ENCODE data around the gene VWA1.
"Not testable (repeated sequence)": the region's sequence is repeated elsewhere in the genome, so short reads cannot be mapped to it uniquely, and the experiment has no call there.

The VWA1 gene

DNA sequence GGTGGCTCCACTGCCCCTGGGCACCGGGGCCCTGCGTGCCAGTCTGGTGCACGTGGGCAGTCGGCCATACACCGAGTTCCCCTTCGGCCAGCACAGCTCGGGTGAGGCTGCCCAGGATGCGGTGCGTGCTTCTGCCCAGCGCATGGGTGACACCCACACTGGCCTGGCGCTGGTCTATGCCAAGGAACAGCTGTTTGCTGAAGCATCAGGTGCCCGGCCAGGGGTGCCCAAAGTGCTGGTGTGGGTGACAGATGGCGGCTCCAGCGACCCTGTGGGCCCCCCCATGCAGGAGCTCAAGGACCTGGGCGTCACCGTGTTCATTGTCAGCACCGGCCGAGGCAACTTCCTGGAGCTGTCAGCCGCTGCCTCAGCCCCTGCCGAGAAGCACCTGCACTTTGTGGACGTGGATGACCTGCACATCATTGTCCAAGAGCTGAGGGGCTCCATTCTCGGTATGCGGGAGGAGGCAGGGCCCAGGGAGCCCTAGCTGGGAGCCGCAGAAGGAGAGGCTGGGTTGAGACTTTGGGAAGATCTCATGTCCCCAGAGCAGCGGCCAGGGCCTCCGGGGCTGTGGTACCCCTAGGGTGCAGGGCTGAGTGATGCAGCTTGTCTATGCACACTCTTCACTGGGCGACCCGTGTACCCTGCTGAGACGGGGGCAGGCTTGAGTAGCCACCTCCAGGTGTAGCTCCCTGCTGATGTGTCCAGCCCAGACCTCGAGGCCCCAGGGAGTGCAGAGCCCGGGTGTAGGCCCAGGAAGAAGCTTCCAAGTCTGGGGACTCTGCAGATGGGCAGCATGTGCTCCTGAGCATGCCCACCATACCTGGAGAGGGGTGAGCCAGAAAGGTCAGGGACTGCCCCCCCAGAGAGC lies 1.8 kb downstream of the VWA1 start:
- no peak for DNase-seq (ENCODE audit: low spot score)

DNA sequence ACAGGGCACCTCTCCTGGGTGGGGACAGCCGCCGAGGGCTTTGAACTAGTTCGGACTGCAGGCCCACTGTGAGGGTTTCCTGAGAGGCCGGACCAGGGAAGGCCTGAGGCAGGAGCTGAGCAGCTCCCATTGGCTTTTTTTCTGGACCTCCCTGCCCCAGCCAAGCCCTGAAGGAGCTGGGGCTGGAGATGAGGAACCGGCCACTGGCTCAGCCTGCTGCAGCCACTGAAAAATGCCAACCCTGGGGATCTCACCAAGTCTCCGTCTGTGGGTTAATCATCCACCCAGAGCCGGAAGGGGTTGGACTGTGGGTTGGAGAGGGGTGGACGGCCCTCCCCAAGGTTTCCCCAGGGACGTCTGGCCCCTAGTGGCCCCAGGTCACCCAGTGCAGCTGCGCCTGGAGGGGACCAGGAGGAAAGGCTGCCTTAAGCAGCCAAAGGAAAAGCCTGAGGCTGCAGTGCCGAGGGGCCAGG lies 2.5 kb downstream of the VWA1 start:
- no peak for DNase-seq (ENCODE audit: low spot score)

DNA sequence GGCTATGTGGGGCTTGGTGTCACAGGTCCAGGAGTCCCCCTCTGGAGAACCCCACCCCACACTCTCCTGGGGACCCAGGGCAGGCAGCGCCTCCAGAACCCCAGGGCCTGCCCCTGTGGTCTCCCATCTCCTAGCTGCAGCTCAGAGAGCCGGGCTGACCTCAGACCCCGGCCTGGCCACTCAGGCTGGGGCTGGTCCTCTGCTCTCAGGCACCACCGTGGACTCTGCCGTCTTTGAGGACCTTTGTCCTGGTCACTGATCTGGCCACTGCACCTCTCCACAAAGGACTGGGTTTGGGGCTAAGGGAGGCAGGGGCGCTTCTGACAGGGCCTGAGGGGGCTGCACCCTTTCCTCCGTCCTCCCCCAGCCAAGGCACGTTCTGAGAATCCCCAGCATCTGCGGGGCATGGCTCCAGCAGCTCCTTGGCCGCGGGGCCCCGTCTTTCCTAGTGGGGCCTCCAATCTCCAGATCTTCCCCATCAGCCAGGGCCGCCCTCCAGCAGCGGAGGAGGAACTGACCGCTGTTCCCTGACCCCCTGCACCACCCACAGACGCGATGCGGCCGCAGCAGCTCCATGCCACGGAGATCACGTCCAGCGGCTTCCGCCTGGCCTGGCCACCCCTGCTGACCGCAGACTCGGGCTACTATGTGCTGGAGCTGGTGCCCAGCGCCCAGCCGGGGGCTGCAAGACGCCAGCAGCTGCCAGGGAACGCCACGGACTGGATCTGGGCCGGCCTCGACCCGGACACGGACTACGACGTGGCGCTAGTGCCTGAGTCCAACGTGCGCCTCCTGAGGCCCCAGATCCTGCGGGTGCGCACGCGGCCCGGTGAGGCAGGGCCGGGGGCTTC lies 3.3 kb downstream of the VWA1 start:
- no peak for DNase-seq (ENCODE audit: low spot score)

DNA sequence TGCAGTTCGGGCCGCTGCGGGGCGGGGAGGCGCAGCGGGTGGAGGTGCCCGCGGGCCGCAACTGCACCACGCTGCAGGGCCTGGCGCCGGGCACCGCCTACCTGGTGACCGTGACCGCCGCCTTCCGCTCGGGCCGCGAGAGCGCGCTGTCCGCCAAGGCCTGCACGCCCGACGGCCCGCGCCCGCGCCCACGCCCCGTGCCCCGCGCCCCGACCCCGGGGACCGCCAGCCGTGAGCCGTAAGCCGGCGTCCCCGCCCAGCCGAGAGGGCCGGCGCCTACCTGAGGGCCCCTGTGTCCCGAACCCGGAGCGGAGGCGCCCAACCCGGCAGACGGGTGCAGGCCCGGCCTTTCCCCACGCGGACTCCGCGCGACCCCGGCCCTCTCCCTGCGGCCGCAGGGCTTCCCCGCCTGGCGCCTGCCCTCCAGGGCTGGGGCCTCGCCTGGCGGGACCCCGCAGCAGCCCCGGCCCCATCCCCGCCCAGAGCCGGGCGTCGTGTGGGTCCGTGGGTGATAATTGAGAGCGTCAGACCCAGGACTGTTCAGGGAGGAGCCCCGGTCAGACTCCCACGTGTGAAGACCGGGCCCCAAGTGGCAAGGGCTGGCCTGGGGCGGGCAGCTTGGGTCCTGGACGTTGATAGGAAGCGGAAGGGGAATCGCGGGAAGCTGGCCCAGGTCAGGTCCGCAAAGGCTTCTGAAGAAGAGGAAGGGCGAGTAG lies 4.2 kb downstream of the VWA1 start:
- DNase-seq (ENCODE audit: low spot score): no peak

DNA sequence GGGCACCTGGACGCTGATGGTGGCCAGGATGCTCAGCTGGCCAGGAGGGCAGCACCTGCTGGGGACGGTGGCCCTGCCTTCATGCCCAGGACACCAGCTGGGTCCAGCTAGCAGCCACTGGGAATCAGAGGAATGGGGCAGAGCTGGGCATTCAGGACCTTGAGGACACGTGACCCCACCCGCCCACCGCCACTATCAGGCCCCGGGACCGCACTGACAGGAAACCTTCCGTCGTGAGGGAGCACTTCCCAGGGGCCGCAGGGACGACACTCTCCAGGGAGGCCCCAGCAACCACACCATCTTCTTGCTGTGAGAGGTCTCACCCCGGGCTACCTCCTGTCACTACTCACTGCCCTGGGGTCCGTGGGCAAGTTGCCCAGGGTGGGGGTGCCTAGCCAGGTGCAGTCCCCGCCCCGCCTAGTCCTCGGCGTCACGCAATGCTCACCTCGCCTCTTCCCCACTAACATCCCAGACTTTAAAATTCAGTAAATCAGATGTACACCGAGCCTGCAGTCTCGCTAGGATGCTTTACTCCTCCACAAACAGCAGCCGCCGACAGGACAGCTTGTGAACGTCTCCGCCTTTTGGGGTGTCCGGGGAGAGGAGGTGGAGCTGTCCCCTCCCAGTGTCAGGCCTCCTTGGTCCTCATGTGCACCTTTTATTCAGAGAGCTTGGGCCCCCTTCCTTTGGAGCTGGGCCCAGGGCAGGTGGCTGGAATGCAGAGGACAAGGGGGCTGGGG lies 4.9 kb downstream of the VWA1 start:
- DNase-seq (ENCODE audit: low spot score): no peak

DNA sequence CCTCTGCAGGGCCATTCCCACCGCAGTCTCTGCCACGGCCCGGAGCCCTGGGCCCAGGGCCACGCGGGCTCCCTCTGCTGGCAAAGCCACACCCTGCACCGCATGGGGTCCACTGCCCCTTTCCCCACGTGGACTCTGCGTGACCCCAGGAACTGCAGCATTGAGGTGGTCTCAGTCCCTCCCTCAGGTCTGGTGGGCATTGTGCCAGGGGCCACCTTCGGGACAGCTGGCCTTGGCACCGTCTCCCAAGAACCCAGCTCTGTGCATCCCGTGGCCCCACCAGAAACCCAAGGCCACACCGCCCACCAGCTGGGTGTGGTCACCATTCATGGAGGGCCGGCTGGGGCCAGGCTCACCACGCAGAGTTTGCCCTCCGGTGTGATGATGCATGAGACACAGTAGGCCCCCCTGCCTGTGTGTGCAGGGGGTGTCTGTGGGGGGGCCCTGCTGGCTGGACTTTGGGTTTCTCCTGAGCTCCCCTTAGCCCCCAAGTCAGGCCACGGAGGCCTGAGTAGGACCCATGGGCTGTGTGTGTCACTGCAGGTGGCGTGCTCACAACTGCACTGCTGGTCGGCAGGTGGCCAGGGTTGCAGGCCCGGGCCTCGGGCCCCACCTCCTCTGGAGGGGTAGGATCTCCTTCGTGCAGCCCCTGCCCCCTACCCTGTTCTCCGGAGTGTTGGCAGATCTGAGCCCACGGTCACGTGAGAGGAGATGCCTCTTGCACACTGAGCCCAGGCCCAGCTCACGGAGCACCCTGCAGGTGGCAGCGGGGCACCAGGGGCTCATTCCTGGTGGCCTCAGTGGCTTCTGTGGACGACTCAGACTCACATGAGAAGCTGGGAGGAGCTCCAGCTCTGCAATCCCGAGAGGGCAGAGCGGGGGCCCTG lies 5.8 kb downstream of the VWA1 start:
- peak; percentile 48 for DNase-seq (ENCODE audit: low spot score)

DNA sequence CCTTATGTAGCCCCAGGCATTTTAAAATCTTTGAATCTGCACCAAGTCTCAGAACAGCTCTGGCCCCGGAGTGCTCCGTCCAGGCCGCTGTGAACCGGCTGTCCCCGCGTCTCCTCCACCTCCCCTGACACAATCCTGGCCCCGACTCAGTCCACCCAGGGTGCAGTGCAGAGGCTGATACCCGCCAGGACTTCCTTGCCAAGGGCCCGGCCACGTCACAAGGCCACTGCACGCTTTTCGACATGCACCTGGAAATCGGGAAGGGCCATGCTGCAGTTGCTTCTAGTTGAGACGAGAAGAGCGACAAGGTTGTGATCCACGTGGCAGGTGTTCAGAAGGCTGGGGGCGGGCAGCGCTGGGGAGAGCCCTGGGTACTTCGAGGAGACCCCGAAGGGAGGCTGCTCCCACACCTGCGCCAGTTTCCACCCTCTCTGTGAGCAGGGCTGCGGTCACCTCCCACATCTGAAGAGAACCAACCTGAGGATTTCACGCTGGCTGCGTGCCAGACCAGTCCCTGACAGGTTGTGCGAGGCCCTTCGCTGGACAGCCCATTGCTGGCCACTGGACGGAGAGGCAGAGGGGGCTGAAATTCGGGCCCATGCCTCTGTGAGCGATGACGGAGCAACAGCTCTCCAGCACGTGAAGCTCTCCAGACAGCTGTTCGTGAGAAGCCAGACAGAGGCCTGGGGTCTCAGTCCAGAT lies 6.7 kb downstream of the VWA1 start:
- DNase-seq (ENCODE audit: low spot score): no peak

DNA sequence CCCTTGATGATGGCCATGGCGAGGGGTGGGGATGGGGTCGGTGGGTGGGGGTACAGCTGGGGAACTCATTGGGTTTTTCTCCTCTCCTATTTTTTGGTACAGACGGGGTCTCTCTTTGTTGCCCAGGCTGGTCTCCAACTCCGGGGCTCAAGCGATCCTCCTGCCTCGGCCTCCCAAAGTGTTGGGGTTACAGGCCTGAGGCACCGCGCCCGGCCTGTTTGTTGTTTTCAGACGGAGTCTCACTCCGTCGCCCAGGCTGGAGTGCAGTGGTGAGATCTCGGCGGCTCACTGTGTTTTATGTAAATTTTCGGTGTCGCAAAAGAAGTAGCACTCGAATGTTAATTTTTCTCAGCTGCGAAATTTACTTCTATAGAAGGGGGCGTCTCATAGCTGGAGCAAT lies 11.1 kb downstream of the VWA1 start:
- DNase-seq (ENCODE audit: low spot score): not testable (repeated sequence)

DNA sequence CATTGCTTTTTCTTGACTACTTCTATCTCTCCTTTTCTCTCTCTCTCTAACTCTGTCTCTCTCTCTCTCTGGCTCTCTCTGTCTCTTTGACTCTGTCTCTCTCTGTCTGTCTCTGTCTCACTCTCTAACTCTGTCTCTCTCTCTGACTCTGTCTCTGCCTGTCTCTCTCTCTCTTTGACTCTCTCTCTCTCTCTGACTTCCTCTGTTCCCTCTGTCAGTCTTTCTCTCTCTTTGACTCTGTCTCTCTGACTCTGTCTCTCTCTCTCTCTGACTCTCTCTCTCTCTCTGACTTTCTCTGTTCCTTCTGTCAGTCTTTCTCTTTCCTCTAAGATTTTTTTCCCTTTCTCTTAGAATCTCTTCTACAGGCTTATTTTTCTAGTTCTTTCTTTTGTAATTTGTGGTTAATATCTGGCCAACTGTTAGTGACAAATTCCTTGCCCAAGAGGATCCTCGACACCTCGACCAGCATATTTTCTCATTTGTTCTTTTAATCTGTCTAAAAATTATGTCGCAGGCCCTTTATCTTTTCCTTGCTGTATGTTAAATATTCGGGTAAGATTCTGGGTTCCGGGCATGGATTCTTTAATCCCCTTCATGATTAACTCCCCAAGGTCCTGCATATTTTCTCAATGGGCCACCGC lies 13.7 kb downstream of the VWA1 start, which contains the start of gene ATAD3C:
Gene ATAD3C (plus strand): TSS at position 591 of the 641 bp plus-strand sequence. CDS start 995 bp downstream, outside the sequence.
- no peak for DNase-seq (ENCODE audit: low spot score)

DNA sequence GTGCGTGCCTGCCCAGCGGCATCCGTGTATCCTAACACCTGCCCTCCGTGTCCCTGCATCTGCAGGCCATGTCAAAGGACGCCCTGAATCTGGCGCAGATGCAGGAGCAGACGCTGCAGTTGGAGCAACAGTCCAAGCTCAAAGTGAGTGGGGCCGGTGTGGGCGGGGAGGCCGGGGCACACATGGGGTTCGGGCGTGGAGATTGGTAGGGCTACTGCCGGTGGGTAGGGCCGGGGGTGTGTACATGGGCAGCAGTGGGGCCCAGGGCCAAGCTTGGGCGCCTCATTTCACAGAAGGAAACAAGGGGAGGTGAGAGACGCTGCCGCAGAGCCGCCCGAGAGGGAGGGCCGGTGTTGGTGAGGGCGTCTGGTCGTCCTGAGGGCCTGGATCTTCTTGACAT lies 15.1 kb downstream of the VWA1 start:
- DNase-seq (ENCODE audit: low spot score): not testable (repeated sequence)

DNA sequence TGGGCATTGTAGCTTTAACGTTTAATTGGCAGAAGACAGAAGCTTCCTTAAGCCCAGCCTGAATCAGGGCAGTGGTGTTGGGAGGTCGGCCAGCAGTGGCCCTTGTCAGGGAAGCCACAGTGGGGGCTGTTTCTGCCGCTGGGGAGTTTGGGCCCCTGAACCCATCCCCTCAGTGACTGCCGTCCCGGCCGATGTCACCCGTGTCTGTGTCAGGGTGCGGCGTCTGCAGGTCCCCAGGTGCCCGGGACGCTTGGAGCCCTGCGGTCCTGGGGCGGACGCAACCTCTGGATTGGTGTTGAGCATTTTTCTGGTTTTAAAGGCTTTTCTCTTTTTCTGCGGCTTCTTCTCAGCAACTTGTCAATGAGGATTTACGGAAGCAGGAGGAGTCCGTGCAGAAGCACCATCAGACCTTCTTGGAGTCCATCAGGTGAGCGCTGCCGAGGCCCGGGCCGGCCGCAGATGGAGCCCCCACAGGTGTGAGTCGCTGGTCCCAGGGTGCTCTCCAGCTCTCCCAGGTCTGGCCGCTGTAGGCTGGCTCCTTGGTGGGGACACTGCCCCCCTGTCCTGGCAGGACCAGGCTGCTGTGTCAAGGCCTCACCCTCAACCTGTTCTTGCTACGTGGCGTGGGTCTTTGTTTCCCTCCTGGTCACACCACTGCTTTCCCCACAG lies 16.3 kb downstream of the VWA1 start:
- no peak for DNase-seq (ENCODE audit: low spot score)

DNA sequence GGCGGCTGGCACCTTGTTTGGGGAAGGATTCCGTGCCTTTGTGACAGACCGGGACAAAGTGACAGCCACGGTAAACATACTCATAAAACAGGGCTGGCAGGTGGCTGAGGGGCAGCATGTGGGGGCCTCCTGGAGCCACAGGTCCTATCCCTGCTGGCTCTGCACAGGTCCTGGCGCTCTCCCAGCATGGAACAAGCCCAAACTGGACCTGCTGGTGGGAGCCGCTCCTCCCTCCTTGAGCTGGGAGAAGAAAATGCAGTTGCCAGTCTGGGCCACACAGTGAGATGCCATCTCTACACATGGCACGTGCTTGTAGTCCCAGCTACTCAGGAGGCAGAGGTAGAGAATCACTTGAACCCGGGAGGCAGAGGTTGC lies 16.9 kb downstream of the VWA1 start:
- not testable (repeated sequence) for DNase-seq (ENCODE audit: low spot score)

DNA sequence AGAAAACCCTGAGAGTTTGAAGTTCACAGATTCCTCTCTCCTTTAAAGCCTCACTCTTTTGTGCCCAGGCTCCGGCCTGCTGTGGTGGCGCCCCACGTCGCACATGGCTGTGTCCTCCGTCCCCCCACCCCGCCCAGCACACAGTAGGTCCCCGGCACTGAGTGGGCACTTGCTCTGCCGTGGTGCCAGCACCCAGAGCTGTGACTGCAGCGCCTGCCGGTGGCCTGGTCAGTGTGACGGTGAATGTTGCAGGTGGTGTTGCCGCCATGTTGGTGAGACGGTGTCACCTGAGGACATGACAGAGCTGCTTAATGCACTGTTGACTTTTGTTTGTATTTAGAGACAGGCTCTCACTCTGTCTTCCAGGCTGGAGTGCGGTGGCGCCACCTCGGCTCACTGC lies 17.4 kb downstream of the VWA1 start:
- DNase-seq (ENCODE audit: low spot score): no peak

DNA sequence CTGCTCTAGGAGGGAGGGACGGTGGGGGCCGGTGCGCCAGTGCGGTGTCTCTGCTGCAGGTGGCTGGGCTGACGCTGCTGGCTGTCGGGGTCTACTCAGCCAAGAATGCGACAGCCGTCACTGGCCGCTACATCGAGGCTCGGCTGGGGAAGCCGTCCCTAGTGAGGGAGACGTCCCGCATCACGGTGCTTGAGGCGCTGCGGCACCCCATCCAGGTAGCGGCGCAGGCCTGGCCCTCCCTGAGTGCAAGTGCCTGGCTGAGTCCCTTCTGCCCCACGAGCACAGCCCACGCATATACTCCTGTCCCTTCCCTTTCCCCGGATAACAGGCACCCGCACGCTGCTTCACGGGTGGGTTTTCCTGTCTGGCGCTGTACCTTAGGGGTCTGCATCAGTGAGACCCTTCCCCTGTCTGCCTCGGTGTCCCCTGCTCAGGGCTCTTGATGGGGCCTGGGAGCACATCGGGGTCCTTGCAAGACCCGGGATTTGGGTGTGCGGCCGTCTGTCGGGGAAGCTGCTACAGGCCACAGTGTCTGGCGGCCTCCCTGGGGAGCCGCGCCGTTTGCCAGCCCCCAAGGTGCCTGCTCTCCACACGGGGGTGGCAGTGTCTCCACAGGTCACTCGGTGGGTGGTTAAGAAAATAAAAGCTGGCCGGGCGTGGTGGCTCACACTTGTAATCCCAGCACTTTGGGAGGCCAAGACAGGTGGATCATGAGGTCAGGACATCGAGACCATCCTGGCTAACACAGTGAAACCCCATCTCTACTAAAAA lies 19.0 kb downstream of the VWA1 start:
- not testable (repeated sequence) for DNase-seq (ENCODE audit: low spot score)

DNA sequence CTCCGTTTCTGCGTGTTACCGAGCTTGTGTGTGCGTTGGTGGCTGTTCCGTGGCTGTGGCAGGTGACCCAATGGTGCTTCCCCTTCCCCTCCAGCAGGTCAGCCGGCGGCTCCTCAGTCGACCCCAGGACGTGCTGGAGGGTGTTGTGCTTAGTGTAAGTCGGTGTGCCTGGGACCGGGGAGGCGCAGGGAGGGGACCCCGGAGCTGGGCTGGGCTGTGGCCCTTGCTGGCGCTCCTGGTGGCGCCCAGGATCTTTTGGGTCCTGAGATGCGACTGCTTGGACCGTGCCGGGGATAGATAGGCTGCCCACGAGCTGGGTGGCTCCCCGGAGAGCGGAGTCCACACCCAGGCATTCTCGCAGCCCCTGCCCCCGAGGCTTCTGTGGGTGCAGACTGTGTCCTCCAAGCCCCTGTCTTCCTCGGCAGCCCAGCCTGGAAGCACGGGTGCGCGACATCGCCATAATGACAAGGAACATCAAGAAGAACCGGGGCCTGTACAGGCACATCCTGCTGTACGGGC lies 19.9 kb downstream of the VWA1 start:
- no peak for DNase-seq (ENCODE audit: low spot score)

DNA sequence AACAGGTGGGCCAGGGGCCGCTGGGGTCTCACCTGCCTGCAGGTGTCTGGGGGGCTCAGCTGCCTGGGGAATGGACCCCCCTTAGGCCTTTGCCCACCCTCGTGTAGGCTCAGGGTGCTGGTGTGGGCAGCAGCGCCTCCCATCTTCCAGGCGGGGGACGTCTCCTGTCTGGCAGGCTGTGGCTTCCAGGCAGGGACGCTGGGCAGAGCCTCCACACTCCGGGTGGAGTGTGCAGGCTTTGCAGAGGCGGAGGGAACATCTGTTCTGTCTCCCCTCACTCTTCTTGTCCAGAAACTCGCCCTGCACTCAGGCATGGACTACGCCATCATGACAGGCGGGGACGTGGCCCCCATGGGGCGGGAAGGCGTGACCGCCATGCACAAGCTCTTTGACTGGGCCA lies 20.4 kb downstream of the VWA1 start:
- not testable (repeated sequence) for DNase-seq (ENCODE audit: low spot score)

DNA sequence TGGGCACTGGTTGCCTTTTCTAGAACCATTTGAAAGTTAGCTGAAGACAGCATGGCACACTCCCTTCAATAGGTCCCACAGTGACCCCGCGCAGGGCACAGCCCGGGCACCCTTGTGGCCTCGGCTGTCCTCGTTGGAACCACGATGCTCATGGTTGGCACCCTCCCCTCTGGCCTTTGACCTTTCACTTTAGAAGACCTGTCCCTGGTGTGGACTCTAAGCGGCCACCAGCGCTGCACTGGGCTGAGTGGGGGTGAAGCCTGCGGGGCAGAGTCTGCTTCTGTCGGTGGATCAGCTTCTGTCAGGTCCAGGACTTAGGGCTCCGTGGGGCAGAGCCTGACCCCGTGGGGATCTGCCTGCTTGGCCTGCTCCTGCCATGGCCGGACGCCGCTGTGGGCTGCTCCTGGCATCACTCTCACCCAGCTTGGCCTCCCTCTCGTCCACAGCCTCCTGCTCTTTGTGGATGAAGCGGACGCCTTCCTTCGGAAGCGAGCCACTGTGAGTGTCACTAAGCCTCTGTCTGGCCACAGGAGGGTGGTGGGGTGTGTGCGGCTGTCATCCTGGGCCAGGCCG lies 21.3 kb downstream of the VWA1 start:
- not testable (repeated sequence) for DNase-seq (ENCODE audit: low spot score)

Measured in activated CD4-positive, alpha-beta T cell treated with anti-CD3 and anti-CD28 coated beads, Interleukin-2, Interleukin-4, amounts not matched to agents 100 ng/mL and 50 ng/mL, durations not matched to agents 16 hours and 8 hours (primary cell).